GM12864 (cell line): Measurements from ENCODE around the gene ADGRD1.

Experiments
- DNase-seq: peaks from one replicate; pipeline ENCODE4 v3.0.0-alpha.2; 2011; ENCODE audit warnings: low read depth
- H3K4me3 ChIP-seq: 2 replicates; pipeline ENCODE4 v1.5.1; 2011; ENCODE audit warnings: mild to moderate bottlenecking, low read depth, low read length, control low read depth
- TF ChIP-seq, protein P1 (sequence below): IDR thresholded peaks from 2 replicates; pipeline ENCODE4 v1.5.1; 2011; ENCODE audit warnings: low read depth, mild to moderate bottlenecking, moderate library complexity, low read length, control low read depth, inconsistent platforms; ENCODE audit errors: missing control alignments

Gene ADGRD1

DNA sequence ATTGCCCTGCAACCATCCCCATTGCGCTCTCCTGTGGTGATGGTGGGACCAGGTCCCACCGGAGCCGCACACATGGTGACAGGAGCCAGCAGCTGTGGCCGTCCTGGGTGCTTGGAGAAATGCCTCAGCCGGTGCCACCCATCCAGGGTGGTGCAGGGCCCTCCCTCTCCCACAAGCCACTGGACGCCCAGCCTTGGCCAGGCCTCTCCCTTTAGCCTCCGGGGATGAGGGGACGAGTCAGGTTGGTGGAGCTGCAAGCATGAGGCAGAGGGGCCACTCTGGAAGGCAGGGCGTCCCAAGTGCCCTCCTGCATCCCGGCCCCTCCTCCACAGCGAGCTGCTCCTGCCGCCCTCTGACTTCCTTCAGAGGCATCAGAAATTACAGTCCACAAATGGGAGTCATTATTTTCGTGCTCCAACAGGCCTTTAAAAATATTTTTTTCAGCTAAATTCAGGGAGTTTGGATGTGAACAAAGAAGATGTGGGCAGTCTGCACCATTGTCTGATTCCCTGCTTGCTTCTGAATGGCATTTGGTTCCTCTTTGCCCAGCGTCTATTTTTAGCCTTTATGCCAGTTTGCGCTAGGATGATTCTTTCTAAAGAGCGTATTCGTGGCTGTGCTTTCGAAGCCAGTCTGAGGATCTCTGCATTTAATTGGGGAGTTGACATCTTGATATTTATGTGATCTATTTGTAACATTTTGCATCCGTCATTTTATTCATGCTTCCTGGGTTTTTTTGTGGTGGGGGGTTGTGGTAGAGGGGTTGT, 189.4 kb downstream of the ADGRD1 start:
- TF ChIP-seq, protein P1, sequence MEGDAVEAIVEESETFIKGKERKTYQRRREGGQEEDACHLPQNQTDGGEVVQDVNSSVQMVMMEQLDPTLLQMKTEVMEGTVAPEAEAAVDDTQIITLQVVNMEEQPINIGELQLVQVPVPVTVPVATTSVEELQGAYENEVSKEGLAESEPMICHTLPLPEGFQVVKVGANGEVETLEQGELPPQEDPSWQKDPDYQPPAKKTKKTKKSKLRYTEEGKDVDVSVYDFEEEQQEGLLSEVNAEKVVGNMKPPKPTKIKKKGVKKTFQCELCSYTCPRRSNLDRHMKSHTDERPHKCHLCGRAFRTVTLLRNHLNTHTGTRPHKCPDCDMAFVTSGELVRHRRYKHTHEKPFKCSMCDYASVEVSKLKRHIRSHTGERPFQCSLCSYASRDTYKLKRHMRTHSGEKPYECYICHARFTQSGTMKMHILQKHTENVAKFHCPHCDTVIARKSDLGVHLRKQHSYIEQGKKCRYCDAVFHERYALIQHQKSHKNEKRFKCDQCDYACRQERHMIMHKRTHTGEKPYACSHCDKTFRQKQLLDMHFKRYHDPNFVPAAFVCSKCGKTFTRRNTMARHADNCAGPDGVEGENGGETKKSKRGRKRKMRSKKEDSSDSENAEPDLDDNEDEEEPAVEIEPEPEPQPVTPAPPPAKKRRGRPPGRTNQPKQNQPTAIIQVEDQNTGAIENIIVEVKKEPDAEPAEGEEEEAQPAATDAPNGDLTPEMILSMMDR, result no peak
- DNase-seq, result no peak

DNA sequence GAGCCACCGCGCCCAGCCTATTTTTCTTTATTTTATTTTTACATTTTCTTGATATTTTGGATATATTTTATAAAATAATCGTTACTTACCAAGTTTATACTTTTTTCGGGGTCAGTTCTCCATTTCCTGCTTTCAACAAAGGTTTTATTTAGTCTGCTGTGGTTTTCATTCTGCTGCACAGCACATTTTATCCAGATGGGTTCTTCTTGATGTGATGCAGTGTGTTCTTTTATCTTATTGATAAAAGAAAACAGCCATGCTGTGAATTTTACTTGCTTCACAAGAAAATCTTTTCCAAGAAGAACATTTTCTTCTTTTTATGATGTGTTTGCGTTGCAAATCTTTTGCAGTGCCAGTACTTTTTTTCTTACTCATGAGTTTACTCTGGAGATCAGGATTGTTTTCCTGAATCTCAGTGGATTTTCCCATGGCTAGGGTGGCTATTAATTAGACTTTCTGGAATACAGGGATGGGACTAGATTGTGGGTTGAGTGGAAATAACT, 192.5 kb downstream of the ADGRD1 start:
- no peak overlapping the region for H3K4me3 ChIP-seq
- TF ChIP-seq, protein P1, result no peak
- DNase-seq, result no peak

More for the DNA sequence above, 189.4 kb downstream of the ADGRD1 start:
- no peak overlapping the region for H3K4me3 ChIP-seq

DNA sequence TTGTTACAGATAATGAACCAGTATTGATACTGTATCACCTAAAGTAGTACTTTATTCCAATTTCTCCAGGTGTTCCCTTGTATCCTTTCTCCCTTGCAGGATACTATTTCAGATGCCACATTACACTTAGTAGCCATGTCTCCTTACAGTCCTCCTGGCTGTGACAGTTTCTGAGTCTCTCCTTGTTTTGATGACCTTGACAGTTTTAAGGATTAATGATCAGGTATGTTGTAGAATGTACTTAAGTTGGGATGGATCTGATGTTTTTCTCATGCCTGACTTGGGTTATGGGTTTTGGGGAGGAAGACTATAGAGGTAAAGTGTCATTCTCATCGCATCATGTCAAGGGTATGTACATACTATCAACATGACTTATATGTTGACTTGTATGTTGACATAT, 193.6 kb downstream of the ADGRD1 start:
- no peak for DNase-seq
- H3K4me3 ChIP-seq, result no peak overlapping the region
- TF ChIP-seq, protein P1, result no peak

DNA sequence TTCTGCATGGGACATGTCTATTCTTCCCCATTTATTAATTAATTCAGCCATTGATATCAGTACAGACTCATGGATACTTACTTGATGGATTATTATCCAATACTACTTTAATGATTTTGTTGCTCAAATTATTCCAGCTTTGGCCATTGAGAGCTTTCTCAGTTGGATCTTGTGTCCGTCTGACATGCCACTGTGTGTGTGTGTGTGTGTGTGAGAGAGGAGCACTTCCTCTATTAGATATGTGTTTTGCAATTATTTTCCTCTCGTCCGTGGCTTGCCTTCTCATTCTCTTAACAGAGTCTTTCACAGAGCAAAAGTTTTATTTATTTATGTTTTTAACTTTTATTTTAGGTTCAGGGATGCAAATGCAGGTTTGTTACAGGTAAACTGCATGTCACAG, 194.2 kb downstream of the ADGRD1 start:
- DNase-seq, result no peak
- TF ChIP-seq, protein P1, result no peak
- no peak overlapping the region for H3K4me3 ChIP-seq

DNA sequence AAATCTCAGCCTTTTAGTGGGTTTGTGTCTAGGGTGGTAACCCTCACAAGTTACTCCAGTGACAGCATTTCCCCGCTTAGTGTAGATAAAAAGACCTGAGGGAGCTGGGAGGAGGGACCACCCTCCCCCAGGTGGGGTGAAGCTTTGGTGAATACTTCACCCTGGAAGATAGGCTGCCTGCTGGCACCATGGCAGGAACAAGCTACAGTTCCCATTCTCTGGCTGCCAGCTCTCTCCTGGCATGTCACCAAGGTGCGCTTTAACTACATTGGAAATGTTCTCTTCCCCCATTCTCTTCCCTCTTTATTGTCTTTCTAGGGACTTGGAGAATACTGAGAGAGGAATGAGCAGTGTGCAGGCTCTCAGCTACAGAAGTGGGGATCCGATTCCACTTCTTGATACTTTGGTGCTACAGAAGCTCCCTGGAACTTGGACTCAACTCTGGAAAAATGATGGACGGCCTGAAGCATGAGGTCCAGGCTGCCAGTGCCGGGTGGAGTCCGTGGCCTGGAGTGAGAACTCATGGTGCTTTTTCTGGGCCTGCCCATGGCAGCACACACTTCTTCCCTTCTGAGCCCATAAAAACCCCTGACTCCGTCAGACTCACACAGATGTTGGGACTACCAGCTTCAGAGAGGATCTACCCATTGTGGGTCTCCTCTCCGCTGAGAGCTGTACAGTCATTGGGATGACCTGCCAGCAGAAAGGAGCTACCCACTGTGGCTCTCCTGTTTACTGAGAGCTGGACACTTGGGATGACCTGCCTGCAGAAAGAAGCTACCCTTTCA, 198.0 kb downstream of the ADGRD1 start:
- TF ChIP-seq, protein P1, result no peak
- no peak for DNase-seq
- no peak overlapping the region for H3K4me3 ChIP-seq

DNA sequence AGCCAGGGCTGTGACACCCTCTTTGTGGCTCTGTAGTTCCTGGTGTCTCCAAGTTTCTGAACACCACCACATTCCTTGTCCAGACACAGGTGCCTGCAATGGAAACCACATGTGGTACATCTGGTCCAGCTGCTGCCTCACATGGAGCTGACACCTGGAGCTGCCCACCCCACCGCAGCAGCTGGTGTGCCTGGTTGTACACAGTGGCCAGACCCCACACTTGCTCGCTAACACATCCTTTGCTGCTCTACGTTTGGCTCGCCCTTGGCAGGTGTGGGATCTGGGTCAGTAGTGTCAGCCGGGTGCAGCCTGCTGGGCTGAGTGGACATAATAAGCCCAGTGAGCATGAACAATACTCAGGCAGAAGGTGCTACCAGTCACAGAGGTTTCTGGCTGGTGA, 198.9 kb downstream of the ADGRD1 start:
- no peak overlapping the region for H3K4me3 ChIP-seq

More for the DNA sequence above, 198.9 kb downstream of the ADGRD1 start:
- TF ChIP-seq, protein P1, result no peak
- DNase-seq, result no peak
